Thymus (tissue), 11 donors: ENCODE measurements around the gene INHBB. TPM values are rescaled to one million over a fixed set of nuclear protein-coding genes. Genes with fewer than 3 reads are reported as not detected.

Experiments used
- DNase-seq, 9 donors: peaks; one replicate each; pipeline ENCODE4 v3.0.0-alpha.2; 2013; ENCODE audit warnings: low spot score in 9 of 9, low read depth in 6 of 9, missing footprints in 1 of 9
- H3K27ac ChIP-seq, 2 donors: one replicate each; pipeline ENCODE4 v1.5.1; 2013; ENCODE audit warnings: control low read depth in 1 of 2, low read depth in 1 of 2, low read length in 1 of 2, mild to moderate bottlenecking in 1 of 2, moderate library complexity in 1 of 2
- H3K27me3 ChIP-seq, 2 donors: one replicate each; pipeline ENCODE4 v1.5.1; 2013; ENCODE audit warnings: low read length in 1 of 2; ENCODE audit not compliant: control insufficient read depth in 2 of 2, insufficient read depth in 1 of 2
- H3K36me3 ChIP-seq, 2 donors: one replicate each; pipeline ENCODE4 v1.5.1; 2013; ENCODE audit warnings: low read length in 1 of 2, mild to moderate bottlenecking in 1 of 2, moderate library complexity in 1 of 2; ENCODE audit not compliant: control insufficient read depth in 2 of 2, insufficient read depth in 2 of 2
- H3K4me1 ChIP-seq, 2 donors: one replicate each; pipeline ENCODE4 v1.5.1; 2013; ENCODE audit warnings: low read length in 2 of 2; ENCODE audit not compliant: control insufficient read depth in 2 of 2, insufficient read depth in 2 of 2
- H3K4me3 ChIP-seq, 2 donors: one replicate each; pipeline ENCODE4 v1.5.1; 2013; ENCODE audit warnings: low read length in 2 of 2, control low read depth in 1 of 2, mild to moderate bottlenecking in 1 of 2
- H3K9me3 ChIP-seq, 2 donors: one replicate each; pipeline ENCODE4 v1.5.1; 2013; ENCODE audit warnings: low read length in 1 of 2, mild to moderate bottlenecking in 1 of 2; ENCODE audit not compliant: control insufficient read depth in 2 of 2, insufficient read depth in 1 of 2
- WGBS: extraction: QIAGEN DNeasy Blood & Tissue Kit; methylation state at CpG from one replicate; pipeline ENCODE4 v1.1.7; 2013; 5-methylcytosine and 5-hydroxymethylcytosine counted together
- polyA plus RNA-seq: library from polyadenylated mRNA; stranded (reverse); fragments of 200-250 nt; gene quantifications from one replicate; pipeline ENCODE4 v1.2.3, GENCODE V29; 2013
- total RNA-seq: library from RNA; stranded (reverse); fragments of 120-200 nt; gene quantifications from one replicate; pipeline ENCODE4 v1.2.4, GENCODE V29; 2013
- donor health status: healthy.

INHBB gene
- total and polyA plus RNA-seq, 2 donors, result 0.09 to 9.0 TPM

DNA sequence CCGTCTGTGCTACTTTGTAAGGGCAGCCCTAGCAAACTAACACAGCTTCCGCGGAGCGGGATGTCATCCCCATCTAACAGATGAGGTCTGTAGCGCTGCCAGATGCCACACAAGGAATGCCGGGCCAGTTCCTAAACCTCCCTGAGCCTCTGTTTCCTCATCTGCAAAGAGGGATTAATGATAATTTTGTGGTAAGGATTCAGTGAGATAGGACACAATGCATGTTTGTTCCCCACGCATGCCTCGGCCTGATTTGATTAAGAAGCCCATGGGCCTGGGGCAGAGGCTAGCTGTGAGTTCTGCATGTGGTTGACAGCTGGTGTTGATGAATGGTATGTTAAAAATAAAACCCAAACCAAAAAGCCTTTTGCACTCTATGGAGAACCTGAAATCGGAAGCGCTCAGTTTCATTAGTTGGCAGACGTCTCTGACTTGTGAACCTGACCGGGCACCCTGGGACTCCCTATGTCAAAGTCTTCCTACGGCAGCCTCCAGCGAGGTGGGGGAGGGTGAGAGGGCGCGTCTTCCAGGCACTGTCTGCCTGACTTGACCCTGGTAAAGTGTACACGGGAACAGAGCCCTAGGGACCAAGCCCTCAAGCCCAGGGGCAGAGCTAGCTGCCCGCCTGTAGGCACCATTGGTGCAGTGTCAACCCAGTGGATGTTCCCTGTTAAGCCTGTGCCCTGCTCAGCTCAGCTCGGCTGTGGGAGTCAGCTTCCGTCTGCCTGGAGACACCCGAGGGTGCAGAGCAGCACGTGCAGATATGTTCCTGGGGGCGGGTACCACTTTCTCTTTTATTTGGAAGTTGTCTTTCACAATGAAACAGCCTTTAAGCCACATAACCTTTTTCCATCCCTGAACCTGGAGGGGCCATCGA, 14.8 kb upstream of the INHBB start:
- 61% methylated on average over 24 of the region's 24 CpGs for WGBS
- Histone ChIP-seq H3K9me3 (peaks cover 0 to 7% of the 10 kb centered on the region in 2 donors), H3K36me3 (no peaks in the 10 kb centered on the region), H3K27ac (no peak overlapping the region), H3K27me3 (peaks cover 0 to 37% of the 10 kb centered on the region in 2 donors), H3K4me3 (no peak overlapping the region), H3K4me1 (no peaks in the 10 kb centered on the region)
- no peak for DNase-seq

DNA sequence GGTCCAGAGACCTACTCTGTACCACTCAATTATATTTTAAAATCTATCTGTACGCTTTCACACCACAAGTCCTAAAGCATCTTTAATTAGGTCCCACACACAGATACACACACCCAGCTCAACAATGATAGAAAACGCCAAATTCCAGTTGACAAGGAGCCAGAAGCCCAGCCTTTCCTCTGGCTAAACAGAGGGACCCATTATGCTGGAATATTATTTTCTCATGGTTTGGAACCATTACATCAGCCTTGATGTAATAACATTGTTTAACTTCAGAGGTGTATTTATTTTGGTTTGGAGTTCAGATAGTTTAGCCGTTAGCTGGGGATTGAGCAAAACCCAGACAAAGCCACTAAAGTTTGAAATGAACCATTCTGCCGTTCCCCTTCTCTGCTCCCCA, 14.0 kb upstream of the INHBB start:
- H3K36me3 ChIP-seq, result no peaks in the 10 kb centered on the region
- 97% methylated on average over 4 of the region's 4 CpGs for WGBS
- H3K27me3 ChIP-seq, result peaks cover 0 to 41% of the 10 kb centered on the region in 2 donors
- no peak overlapping the region for H3K4me3 ChIP-seq
- H3K9me3 ChIP-seq, result peaks cover 0 to 4% of the 10 kb centered on the region in 2 donors
- no peak for DNase-seq
- H3K4me1 ChIP-seq, result no peaks in the 10 kb centered on the region
- H3K27ac ChIP-seq, result no peak overlapping the region

DNA sequence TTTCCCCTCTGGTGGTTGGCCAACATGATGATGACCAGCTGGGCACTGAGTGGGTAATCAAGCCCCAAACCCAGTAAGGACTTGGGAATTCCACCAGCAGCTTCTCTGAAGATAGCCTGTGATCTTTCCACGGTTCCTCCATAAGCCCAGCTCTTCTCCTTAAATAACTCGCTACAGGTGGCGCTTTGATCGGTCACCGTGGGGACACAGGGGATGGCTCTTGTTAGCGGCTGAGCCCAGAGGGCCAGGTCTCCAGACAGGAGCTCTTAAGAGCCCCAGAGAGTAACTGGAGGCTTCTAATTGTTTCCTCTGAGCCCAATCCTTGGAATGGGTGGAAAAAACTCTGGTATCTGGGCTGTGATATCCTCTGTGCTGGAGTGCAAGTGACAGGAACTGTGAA, 13.6 kb upstream of the INHBB start:
- 95% methylated on average over 6 of the region's 6 CpGs for WGBS
- no peak for DNase-seq
- no peaks in the 10 kb centered on the region for H3K36me3 ChIP-seq
- no peak overlapping the region for H3K27ac ChIP-seq
- H3K4me1 ChIP-seq, result no peaks in the 10 kb centered on the region
- no peak overlapping the region for H3K4me3 ChIP-seq
- H3K27me3 ChIP-seq, result peaks cover 0 to 42% of the 10 kb centered on the region in 2 donors
- peaks cover 0 to 4% of the 10 kb centered on the region in 2 donors for H3K9me3 ChIP-seq

DNA sequence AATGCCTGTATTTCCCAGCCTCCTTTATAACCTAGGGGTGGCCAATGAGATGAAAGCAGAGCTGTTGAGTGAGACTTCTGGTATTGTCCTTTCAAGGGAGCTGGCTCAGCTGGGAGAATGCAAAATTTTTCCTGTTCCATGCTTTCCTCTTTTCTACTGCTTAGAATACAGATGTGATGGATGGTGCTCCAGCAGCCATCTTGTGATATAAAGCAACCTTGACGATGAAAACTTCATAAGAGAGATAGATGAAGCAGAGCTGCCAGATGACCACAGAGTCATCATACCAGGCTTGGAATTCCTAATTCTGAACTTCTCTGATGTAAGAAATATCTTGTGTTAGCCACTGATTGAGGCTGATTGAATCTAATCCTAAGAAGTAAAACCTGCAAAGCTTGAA, 11.9 kb upstream of the INHBB start:
- Histone ChIP-seq H3K9me3 (peaks cover 0 to 4% of the 10 kb centered on the region in 2 donors), H3K4me3 (no peak overlapping the region), H3K4me1 (peaks cover 0 to 2% of the 10 kb centered on the region in 2 donors), H3K27ac (no peak overlapping the region), H3K27me3 (peaks cover 0 to 47% of the 10 kb centered on the region in 2 donors), H3K36me3 (no peaks in the 10 kb centered on the region)
- WGBS, result 100% methylated on average over 1 of the region's 1 CpG
- DNase-seq, result no peak

DNA sequence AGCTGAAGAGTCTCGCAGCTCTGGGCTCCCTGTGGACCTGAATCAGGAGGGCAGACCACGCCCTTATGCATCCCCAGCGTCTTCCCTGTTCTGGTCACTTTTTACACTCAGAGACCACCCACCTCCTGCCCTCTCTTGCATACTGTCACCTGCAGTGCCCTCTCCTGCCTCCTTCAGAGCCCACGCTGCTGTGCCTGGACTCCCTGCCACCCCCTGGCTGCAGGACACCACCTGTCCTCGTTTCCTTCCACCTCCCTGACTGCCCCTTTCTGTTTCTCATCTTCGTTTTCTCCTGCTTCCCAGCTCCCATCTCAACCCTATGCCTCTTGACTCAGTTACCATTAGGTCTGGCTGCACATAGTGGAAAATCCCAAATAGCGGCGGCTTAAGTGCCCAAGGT, 9.2 kb upstream of the INHBB start:
- H3K27me3 ChIP-seq, result peaks cover 8 to 48% of the 10 kb centered on the region in 2 donors
- 88% methylated on average over 8 of the region's 8 CpGs for WGBS
- no peak for DNase-seq

DNA sequence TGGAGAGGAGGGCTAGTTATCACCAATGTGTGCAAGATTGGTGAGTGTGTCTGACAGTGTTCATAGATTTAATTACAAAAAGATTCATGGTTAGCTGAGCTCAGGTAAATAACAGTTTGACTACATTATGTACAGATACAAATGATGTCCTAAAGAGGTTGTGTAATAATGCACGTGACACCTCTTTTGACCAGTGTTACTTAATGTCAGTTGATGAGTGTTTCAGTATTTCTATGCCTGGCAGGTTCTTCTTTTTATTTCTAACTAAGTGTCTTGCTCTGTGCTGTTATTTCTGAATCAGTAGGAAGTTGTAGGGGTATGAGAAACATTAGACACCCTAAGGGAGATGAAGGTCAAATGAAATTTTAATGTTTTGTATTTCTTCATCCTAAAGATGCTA, 7.9 kb upstream of the INHBB start:
- H3K36me3 ChIP-seq, result no peaks in the 10 kb centered on the region
- 86% methylated on average over 1 of the region's 1 CpG for WGBS
- no peak for DNase-seq
- no peaks in the 10 kb centered on the region for H3K9me3 ChIP-seq
- peaks cover 0 to 2% of the 10 kb centered on the region in 2 donors for H3K4me1 ChIP-seq
- no peak overlapping the region for H3K4me3 ChIP-seq
- H3K27me3 ChIP-seq, result peaks cover 20 to 57% of the 10 kb centered on the region in 2 donors
- no peak overlapping the region for H3K27ac ChIP-seq

More for the DNA sequence above, 9.2 kb upstream of the INHBB start:
- peaks cover 0 to 2% of the 10 kb centered on the region in 2 donors for H3K4me1 ChIP-seq
- H3K36me3 ChIP-seq, result no peaks in the 10 kb centered on the region
- H3K9me3 ChIP-seq, result peaks cover 0 to 4% of the 10 kb centered on the region in 2 donors
- no peak overlapping the region for H3K27ac ChIP-seq
- no peak overlapping the region for H3K4me3 ChIP-seq

DNA sequence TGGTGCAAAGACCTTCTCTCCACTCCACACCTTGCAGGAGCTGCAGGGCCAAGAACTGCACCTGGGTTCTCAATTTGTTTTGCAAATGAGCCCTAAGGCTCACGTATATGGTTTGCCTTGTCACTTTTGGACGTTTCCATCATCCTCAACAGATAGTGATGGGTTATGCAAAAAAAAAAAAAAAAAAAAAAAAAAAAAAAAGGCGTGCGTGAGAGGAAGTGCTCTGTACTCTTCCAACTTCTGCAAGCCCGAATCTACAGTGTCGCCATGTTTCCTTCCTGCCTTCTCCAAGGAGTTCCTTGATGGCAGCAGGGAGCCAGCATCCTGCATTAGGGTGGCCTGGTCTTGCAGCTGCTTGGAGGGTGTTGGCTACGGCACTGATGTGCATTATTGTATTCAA, 4.0 kb upstream of the INHBB start:
- H3K9me3 ChIP-seq, result no peaks in the 10 kb centered on the region
- no peak overlapping the region for H3K4me3 ChIP-seq
- WGBS, result 42% methylated on average over 7 of the region's 7 CpGs
- H3K4me1 ChIP-seq, result peaks cover 0 to 2% of the 10 kb centered on the region in 2 donors
- peaks cover 58 to 80% of the 10 kb centered on the region in 2 donors for H3K27me3 ChIP-seq
- no peak for DNase-seq
- no peaks in the 10 kb centered on the region for H3K36me3 ChIP-seq
- H3K27ac ChIP-seq, result no peak overlapping the region

DNA sequence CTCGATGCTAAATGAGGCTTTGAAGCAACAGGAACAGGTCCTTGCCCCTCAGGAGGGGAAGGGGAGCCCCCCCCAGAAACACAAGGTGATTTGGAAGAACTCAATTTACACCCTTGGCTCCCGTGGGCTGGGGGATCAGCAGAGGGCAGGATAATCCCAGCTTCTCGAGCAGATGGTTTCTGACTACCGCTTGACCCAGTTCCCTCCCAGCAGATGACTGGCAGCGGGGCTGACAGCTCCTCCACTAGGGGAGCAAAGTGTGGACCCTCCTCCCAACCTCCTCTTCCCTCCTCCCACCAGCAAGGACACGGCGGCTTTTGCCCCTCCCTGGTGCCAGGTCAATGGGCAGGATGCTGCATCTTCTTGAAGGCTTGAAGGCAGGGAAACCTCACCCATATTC, 3.5 kb upstream of the INHBB start:
- no peaks in the 10 kb centered on the region for H3K9me3 ChIP-seq
- peaks cover 0 to 2% of the 10 kb centered on the region in 2 donors for H3K4me1 ChIP-seq
- no peak for DNase-seq
- no peak overlapping the region for H3K4me3 ChIP-seq
- H3K27ac ChIP-seq, result no peak overlapping the region
- peaks cover 62 to 82% of the 10 kb centered on the region in 2 donors for H3K27me3 ChIP-seq
- no peaks in the 10 kb centered on the region for H3K36me3 ChIP-seq
- WGBS, result 38% methylated on average over 7 of the region's 7 CpGs

DNA sequence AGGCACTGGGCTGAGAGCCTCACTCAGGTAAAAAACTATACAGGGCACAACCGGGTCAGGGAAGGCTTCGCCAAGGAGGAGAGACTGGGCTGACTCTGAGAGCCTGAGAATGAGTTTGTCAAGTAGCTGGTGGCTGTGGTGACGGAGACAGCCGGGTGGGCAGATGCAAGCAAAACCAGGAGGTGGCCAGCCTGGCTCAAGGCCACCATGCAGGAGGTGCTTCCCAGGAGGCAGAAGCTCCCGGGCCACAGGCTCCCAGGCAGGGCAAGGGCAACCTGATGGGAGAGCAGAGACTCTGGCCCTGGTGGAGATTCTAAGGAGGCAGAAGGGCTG, 2.9 kb upstream of the INHBB start:
- H3K27me3 ChIP-seq, result peaks cover 67 to 88% of the 10 kb centered on the region in 2 donors
- no peaks in the 10 kb centered on the region for H3K9me3 ChIP-seq
- DNase-seq, result no peak
- no peak overlapping the region for H3K4me3 ChIP-seq
- no peaks in the 10 kb centered on the region for H3K36me3 ChIP-seq
- H3K4me1 ChIP-seq, result peaks cover 0 to 2% of the 10 kb centered on the region in 2 donors
- H3K27ac ChIP-seq, result no peak overlapping the region
- 33% methylated on average over 5 of the region's 5 CpGs for WGBS
